Hematopoietic multipotent progenitor cell treated with erythropoietin and hydrocortisone succinate and interleukin-3 and kit ligand, for 6 days (in vitro differentiated cells): Measurements from ENCODE around the gene ATAT1.

ENCODE experiments used
- DNase-seq: peaks from one replicate; pipeline ENCODE4 v3.0.0-alpha.2; 2015

ATAT1 gene

GRCh38 chr6:30613251-30614043 is 13.2 kb upstream of the ATAT1 start:
- DNase-seq = peak; percentile 38

GRCh38 chr6:30614044-30614842 is 12.4 kb upstream of the ATAT1 start:
- peak; percentile 36 for DNase-seq

GRCh38 chr6:30614843-30615218 is 11.8 kb upstream of the ATAT1 start:
- DNase-seq = peak; percentile 99

- peak; percentile 92 for DNase-seq
These were observed 11.3 kb upstream of the ATAT1 start for GRCh38 chr6:30615219-30615957.

- DNase-seq = peak; percentile 63
These were observed 10.5 kb upstream of the ATAT1 start for GRCh38 chr6:30615958-30616810.

GRCh38 chr6:30616811-30617564 is 9.7 kb upstream of the ATAT1 start, which contains the start of gene PPP1R10:
Gene PPP1R10 (minus strand): TSS chr6:30617243. CDS start chr6:30609944, 7,299 bp downstream.
- DNase-seq = peak; percentile 100

- peak; percentile 99 for DNase-seq
These were observed 9.0 kb upstream of the ATAT1 start, which contains the start of gene MRPS18B for GRCh38 chr6:30617565-30618269. Gene MRPS18B (plus strand): TSS chr6:30617840. CDS start chr6:30617866, 26 bp downstream.

GRCh38 chr6:30618270-30618797 is 8.3 kb upstream of the ATAT1 start:
- DNase-seq = peak; percentile 68

GRCh38 chr6:30619561-30619960 is 7.1 kb upstream of the ATAT1 start:
- DNase-seq = no peak

GRCh38 chr6:30625511-30625910 is 1.2 kb upstream of the ATAT1 start:
- DNase-seq = no peak

- no peak for DNase-seq
These were observed 9.2 kb downstream of the ATAT1 start for GRCh38 chr6:30635834-30636233.

GRCh38 chr6:30640481-30640880 is 13.8 kb downstream of the ATAT1 start:
- peak; percentile 61 for DNase-seq

GRCh38 chr6:30641048-30641447 is 14.4 kb downstream of the ATAT1 start:
- no peak for DNase-seq

- DNase-seq = no peak
These were observed 17.0 kb downstream of the ATAT1 start for GRCh38 chr6:30643656-30644055.

- DNase-seq = no peak
These were observed 18.1 kb downstream of the ATAT1 start for GRCh38 chr6:30644769-30645168.

GRCh38 chr6:30645989-30646388 is 19.3 kb downstream of the ATAT1 start:
- no peak for DNase-seq

GRCh38 chr6:30646450-30647241 is 20.0 kb downstream of the ATAT1 start, which contains the start of gene C6orf136:
Gene C6orf136 (plus strand): TSS chr6:30647133. CDS start chr6:30647232, 99 bp downstream.
- peak; percentile 96 for DNase-seq

GRCh38 chr6:30647242-30648116 is 20.8 kb downstream of the ATAT1 start:
- peak; percentile 93 for DNase-seq
